ENCODE measurements around the gene FUBP3.
"Not testable (repeated sequence)": the region's sequence is repeated elsewhere in the genome, so short reads cannot be mapped to it uniquely, and the experiment has no call there.

- not testable (repeated sequence) for TF ChIP-seq POLR2AphosphoS5, POLR2A, EP300 (IDR thresholded peaks at IDR 0.05)
- TF ChIP-seq, protein P1, sequence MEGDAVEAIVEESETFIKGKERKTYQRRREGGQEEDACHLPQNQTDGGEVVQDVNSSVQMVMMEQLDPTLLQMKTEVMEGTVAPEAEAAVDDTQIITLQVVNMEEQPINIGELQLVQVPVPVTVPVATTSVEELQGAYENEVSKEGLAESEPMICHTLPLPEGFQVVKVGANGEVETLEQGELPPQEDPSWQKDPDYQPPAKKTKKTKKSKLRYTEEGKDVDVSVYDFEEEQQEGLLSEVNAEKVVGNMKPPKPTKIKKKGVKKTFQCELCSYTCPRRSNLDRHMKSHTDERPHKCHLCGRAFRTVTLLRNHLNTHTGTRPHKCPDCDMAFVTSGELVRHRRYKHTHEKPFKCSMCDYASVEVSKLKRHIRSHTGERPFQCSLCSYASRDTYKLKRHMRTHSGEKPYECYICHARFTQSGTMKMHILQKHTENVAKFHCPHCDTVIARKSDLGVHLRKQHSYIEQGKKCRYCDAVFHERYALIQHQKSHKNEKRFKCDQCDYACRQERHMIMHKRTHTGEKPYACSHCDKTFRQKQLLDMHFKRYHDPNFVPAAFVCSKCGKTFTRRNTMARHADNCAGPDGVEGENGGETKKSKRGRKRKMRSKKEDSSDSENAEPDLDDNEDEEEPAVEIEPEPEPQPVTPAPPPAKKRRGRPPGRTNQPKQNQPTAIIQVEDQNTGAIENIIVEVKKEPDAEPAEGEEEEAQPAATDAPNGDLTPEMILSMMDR (IDR thresholded peaks at IDR 0.05): not testable (repeated sequence)
These were observed 16.9 kb upstream of the FUBP3 start for GRCh38 chr9:130562525-130562924.

Data from suprapubic skin (tissue), 4 donors.